GM12878 (cell line): Measurements from ENCODE around the gene MAPRE2.

ENCODE experiments used
- BACH1 ChIP-seq: fragments of 450-650 bp; IDR thresholded peaks from 2 replicates; pipeline ENCODE4 v1.6.1; 2017; ENCODE audit warnings: mild to moderate bottlenecking, borderline replicate concordance
- CEBPB ChIP-seq, 2 experiments: fragments of 150-350 bp in 1 of 2; IDR thresholded peaks; 2 replicates each; pipeline ENCODE4 v1.6.1; 2012 to 2014; ENCODE audit warnings: low read depth in 2 of 2, low read length in 2 of 2, borderline replicate concordance in 1 of 2, inconsistent platforms in 1 of 2
- CTCF ChIP-seq, 3 experiments: IDR thresholded peaks in 2 of 3; conservative IDR thresholded peaks in 1 of 3; 2 replicates each; pipeline ENCODE4 v1.5.1; 2011; ENCODE audit warnings: low read depth in 3 of 3, low read length in 3 of 3, mild to moderate bottlenecking in 3 of 3, control low read depth in 2 of 3, moderate library complexity in 2 of 3, inconsistent platforms in 1 of 3, mixed read lengths in 1 of 3; ENCODE audit not compliant: control insufficient read depth in 2 of 3, insufficient read depth in 1 of 3; ENCODE audit errors: extremely low read depth in 1 of 3
- EZH2 ChIP-seq: IDR thresholded peaks from 2 replicates; pipeline ENCODE4 v1.6.1; 2012; ENCODE audit warnings: low read depth, mild to moderate bottlenecking, control low read depth, inconsistent platforms, low read length, borderline replicate concordance; ENCODE audit not compliant: control insufficient read depth
- HCFC1 ChIP-seq: fragments of 150-350 bp; IDR thresholded peaks from 2 replicates; pipeline ENCODE4 v1.6.1; 2014; ENCODE audit warnings: low read length
- KDM1A ChIP-seq: fragments of 200-600 bp; sonication (generic); IDR thresholded peaks from 2 replicates; pipeline ENCODE4 v1.6.1; 2016; ENCODE audit warnings: borderline replicate concordance
- NR2C2 ChIP-seq: IDR thresholded peaks from 2 replicates; pipeline ENCODE4 v1.6.1; 2011; ENCODE audit warnings: borderline replicate concordance, low read depth; ENCODE audit not compliant: control insufficient read depth, insufficient read length
- PML ChIP-seq: IDR thresholded peaks from 2 replicates; pipeline ENCODE4 v1.6.1; 2012; ENCODE audit warnings: low read length, inconsistent platforms
- RAD21 ChIP-seq: IDR thresholded peaks from 2 replicates; pipeline ENCODE4 v1.6.1; 2011; ENCODE audit warnings: mild to moderate bottlenecking, low read depth, low read length, moderate library complexity; ENCODE audit not compliant: insufficient read depth
- RBBP5 ChIP-seq: fragments of 200-600 bp; sonication (generic); conservative IDR thresholded peaks from 2 replicates; pipeline ENCODE4 v1.6.1; 2016
- SMC3 ChIP-seq: IDR thresholded peaks from 2 replicates; pipeline ENCODE4 v1.6.1; 2011; ENCODE audit warnings: low read length, improper control_type of control experiment, borderline replicate concordance
- SREBF2 ChIP-seq: IDR thresholded peaks from 2 replicates; pipeline ENCODE4 v1.6.1; 2012; ENCODE audit warnings: mild to moderate bottlenecking, low read length
- ZNF24 ChIP-seq: fragments of 450-650 bp; IDR thresholded peaks from 2 replicates; pipeline ENCODE4 v1.6.1; 2017; ENCODE audit warnings: antibody characterized with exemption, mild to moderate bottlenecking
- ZNF687 ChIP-seq: fragments of 450-650 bp; IDR thresholded peaks from 2 replicates; pipeline ENCODE4 v1.6.1; 2017; ENCODE audit warnings: mild to moderate bottlenecking, moderate library complexity

GRCh38 chr18:35091841-35092240, 50.6 kb downstream of the MAPRE2 start:
- no peak for TF ChIP-seq RAD21
- TF ChIP-seq NR2C2: no peak
- no peak for TF ChIP-seq CTCF (IDR thresholded peaks at IDR 0.05 in 2 of 3, conservative IDR thresholded peaks at IDR 0.05 in 1 of 3; ENCODE audit: control insufficient read depth in 2 of 3, extremely low read depth in 1 of 3, insufficient read depth in 1 of 3, low read depth in 3 of 3, low read length in 3 of 3)
- TF ChIP-seq SMC3: no peak
- TF ChIP-seq RBBP5: no peak
- no peak for TF ChIP-seq PML
- no peak for TF ChIP-seq ZNF687
- no peak for TF ChIP-seq SREBF2
- no peak for TF ChIP-seq BACH1
- TF ChIP-seq EZH2: no peak
- TF ChIP-seq HCFC1: no peak
- TF ChIP-seq CEBPB (IDR thresholded peaks at IDR 0.05; ENCODE audit: borderline replicate concordance in 1 of 2, low read depth in 2 of 2, low read length in 2 of 2): no peak
- TF ChIP-seq ZNF24: no peak
- TF ChIP-seq KDM1A: no peak
